ENCODE measurements around the gene INO80E.
"Not testable (repeated sequence)": the region's sequence is repeated elsewhere in the genome, so short reads cannot be mapped to it uniquely, and the experiment has no call there.

Gene INO80E, protein sequence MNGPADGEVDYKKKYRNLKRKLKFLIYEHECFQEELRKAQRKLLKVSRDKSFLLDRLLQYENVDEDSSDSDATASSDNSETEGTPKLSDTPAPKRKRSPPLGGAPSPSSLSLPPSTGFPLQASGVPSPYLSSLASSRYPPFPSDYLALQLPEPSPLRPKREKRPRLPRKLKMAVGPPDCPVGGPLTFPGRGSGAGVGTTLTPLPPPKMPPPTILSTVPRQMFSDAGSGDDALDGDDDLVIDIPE

DNA sequence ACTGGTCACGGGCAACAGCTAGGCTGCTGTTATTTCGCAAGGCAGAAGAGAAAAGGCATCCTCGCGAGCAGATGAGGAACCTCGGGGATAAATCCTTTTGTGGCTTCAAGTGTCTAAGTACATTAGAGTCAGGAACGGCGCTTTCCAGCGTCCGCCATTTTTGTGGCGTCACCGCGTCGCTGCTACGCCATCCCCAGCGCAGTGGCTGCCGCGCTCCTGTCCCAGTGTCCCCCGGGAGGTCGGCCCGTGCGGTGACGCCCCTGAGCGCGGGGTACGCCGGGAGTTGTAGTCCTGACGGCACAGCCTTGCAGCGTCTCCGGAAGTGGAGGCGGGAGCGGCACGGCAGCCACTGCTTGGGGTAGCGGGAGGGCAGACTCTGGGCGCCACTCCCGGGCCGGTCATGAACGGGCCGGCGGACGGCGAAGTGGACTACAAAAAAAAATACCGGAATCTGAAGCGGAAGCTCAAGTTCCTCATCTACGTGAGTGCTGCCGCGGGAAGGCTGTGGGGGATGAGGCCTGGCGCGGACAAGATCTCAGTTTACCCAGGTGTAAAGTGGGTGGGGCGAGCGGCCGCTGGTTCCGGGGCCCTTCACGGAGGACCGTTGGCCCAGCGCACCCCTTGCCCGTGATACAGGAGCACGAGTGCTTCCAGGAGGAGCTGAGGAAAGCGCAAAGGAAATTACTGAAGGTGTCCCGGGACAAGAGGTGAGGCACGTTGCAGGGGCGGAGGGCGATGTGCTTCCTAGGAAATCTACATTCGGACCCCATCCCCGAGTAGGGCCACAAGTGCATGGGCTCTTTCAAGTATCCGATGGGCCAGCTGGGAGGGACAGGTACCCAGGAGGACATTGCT lies at the start of gene INO80E:
TSS of gene INO80E (plus strand) at position 331 of the 855 bp plus-strand sequence. CDS start at position 401, 70 bp downstream.
- H3K4me3 ChIP-seq (ENCODE audit: low read length): peak within 1 kb of the TSS; percentile 94
- TF ChIP-seq, protein P1, sequence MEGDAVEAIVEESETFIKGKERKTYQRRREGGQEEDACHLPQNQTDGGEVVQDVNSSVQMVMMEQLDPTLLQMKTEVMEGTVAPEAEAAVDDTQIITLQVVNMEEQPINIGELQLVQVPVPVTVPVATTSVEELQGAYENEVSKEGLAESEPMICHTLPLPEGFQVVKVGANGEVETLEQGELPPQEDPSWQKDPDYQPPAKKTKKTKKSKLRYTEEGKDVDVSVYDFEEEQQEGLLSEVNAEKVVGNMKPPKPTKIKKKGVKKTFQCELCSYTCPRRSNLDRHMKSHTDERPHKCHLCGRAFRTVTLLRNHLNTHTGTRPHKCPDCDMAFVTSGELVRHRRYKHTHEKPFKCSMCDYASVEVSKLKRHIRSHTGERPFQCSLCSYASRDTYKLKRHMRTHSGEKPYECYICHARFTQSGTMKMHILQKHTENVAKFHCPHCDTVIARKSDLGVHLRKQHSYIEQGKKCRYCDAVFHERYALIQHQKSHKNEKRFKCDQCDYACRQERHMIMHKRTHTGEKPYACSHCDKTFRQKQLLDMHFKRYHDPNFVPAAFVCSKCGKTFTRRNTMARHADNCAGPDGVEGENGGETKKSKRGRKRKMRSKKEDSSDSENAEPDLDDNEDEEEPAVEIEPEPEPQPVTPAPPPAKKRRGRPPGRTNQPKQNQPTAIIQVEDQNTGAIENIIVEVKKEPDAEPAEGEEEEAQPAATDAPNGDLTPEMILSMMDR (conservative IDR thresholded peaks at IDR 0.05; ENCODE audit: low read depth, low read length): no peak
- peak; percentile 78 for DNase-seq (ENCODE audit: low read depth)

GRCh38 chr16:29947897-29948296 lies 48.1 kb upstream of the INO80E start:
- TF ChIP-seq, protein P1 (conservative IDR thresholded peaks at IDR 0.05; ENCODE audit: low read depth, low read length): no peak
- no peak overlapping the region for H3K4me3 ChIP-seq (ENCODE audit: low read length)
- DNase-seq (ENCODE audit: low read depth): no peak

DNA sequence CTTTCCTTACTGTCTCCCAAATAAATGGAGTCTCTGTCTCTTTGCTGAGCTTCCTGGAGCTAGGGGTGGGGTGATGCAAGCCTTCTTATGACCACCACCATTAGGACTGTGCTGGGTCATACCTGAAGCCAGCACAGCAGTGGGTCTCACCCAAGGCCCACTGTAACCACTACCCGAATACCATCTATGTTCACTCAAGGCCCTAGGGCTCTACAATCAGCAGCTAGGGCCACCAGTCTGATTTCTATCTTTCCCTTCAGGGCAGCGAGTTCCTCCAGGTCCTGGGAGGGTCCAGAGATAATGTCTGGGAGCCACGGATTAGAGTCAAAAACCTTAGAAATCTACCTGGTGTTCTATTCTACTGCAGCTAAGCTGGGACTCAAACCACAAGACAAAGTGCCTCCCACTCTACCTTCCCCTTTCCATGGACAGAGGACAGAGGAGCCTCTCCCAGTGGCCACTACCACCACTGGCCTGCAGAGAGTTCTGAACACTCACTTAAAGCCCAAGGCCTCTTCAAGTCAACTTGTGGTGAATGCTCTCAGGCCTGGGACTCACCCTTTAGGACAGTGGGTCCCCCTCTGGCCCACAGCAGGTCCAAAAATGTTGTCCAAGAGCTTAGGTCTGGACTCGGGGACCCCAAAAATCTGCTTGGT lies 45.1 kb upstream of the INO80E start:
- TF ChIP-seq, protein P1 (conservative IDR thresholded peaks at IDR 0.05; ENCODE audit: low read depth, low read length): no peak
- DNase-seq (ENCODE audit: low read depth): no peak

DNA sequence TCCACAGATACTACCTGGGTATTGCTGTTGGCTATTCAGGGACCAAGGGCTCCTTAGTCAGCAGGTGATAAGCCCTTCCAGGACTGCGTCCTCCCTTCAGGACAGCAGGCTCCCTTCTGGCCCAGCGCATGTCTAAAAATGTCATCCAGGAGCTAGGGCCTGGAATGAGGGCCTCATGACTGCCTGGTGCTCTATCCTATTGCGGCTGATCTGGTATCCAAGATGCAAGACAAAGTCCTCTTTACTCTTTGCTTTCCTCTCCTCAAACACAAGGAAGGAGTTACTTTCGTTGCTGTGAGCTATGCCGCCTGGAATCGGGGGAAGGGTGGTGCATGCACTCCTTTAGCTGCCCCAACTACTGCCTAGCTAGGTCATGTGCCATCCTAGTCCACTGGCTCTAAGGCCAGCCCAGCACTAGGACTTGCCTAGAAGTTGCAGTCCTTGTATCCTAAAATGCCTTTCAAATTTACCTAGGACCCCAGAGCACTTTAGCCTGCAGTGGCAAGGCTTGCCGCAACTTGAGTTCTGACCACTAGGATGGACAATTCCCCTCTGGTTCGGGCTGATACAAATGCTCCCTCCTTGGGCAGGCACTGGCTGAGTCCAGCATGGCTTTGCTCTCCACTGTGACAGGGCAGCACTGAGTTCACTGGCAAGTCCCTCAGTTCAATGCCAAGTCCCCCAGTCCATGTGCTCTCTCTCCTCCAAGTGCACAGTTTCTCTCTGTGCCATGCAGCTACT lies 44.2 kb upstream of the INO80E start:
- DNase-seq (ENCODE audit: low read depth): no peak
- TF ChIP-seq, protein P1 (conservative IDR thresholded peaks at IDR 0.05; ENCODE audit: low read depth, low read length): peak; percentile 1
- no peak overlapping the region for H3K4me3 ChIP-seq (ENCODE audit: low read length)

More for the DNA sequence above, 45.1 kb upstream of the INO80E start:
- H3K4me3 ChIP-seq (ENCODE audit: low read length): no peak overlapping the region

DNA sequence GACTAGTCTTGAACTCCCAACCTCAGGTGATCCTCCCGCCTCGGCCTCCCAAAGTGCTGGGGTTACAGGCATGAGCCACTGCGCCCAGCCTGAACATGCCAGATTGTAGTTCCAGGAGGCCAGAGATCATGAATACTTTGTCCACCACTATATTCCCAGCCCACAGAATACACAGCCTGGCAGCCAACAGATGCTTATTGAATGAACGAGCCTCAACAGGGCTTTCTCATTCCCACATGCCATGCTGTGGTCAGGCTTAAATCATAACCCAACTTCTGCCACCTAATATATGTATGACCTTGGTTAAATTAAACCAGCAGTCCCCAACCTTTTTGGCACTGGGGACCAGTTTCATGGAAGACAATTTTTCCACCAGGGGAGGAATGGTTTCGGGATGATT lies 37.3 kb upstream of the INO80E start:
- no peak overlapping the region for H3K4me3 ChIP-seq (ENCODE audit: low read length)
- no peak for DNase-seq (ENCODE audit: low read depth)
- TF ChIP-seq, protein P1 (conservative IDR thresholded peaks at IDR 0.05; ENCODE audit: low read depth, low read length): no peak

- TF ChIP-seq, protein P1 (conservative IDR thresholded peaks at IDR 0.05; ENCODE audit: low read depth, low read length): no peak
- no peak overlapping the region for H3K4me3 ChIP-seq (ENCODE audit: low read length)
- no peak for DNase-seq (ENCODE audit: low read depth)
Measured at GRCh38 chr16:29959293-29959692, 36.7 kb upstream of the INO80E start.

DNA sequence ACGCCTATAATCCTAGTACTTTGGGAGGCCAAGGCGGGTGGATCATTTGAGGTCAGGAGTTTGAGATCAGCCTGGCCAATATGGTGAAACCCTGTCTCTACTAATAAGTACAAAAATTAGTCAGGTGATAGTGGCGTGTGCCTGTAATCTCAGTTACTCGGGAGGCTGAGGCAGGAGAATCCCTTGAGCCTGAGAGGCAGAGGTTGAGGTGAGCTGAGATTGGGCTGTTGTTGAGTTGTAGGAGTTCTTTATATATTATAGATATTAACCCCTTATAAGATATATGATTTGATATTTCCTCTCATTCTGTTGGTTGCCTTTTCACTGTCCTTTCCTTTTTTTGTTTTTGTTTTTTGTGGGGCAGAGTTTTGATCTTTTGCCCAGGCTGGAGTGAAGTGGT lies 36.2 kb upstream of the INO80E start:
- H3K4me3 ChIP-seq (ENCODE audit: low read length); DNase-seq (ENCODE audit: low read depth): not testable (repeated sequence)
